ENCODE measurements around the gene TPSD1.

- no peak for TF ChIP-seq CTCF (optimal IDR thresholded peaks at IDR 0.05 in 1 of 3, IDR thresholded peaks at IDR 0.05 in 1 of 3, conservative IDR thresholded peaks at IDR 0.05 in 1 of 3; ENCODE audit: extremely low read depth in 1 of 3, insufficient read depth in 2 of 3, low read length in 3 of 3)
- TF ChIP-seq EZH2 (IDR thresholded peaks at IDR 0.05; ENCODE audit: low read length) = no peak
Measured at GRCh38 chr16:1277617-1278282, 21.9 kb downstream of the TPSD1 start.
